ENCODE data around the gene LRRN2.

Gene LRRN2

GRCh38 chr1:204598319-204598969 lies 87.1 kb downstream of the LRRN2 start:
- peak; percentile 21 to 36 for DNase-seq

GRCh38 chr1:204592246-204592948 lies 93.1 kb downstream of the LRRN2 start:
- DNase-seq: no peak

- DNase-seq: no peak
Measured at GRCh38 chr1:204591473-204592090, 94.0 kb downstream of the LRRN2 start.

- no peak for DNase-seq
Measured at GRCh38 chr1:204589409-204590038, 96.0 kb downstream of the LRRN2 start.

GRCh38 chr1:204588826-204589225 lies 96.7 kb downstream of the LRRN2 start:
- no peak for DNase-seq

GRCh38 chr1:204587621-204588020 lies 97.9 kb downstream of the LRRN2 start:
- DNase-seq: no peak

- no peak for DNase-seq
Measured at GRCh38 chr1:204584699-204585372, 100.7 kb downstream of the LRRN2 start.

- no peak for DNase-seq
Measured at GRCh38 chr1:204583909-204584632, 101.5 kb downstream of the LRRN2 start.

- no peak for DNase-seq
Measured at GRCh38 chr1:204581759-204582158, 103.8 kb downstream of the LRRN2 start.

GRCh38 chr1:204580862-204581261 lies 104.7 kb downstream of the LRRN2 start:
- no peak for DNase-seq

- DNase-seq: no peak
Measured at GRCh38 chr1:204579681-204580080, 105.9 kb downstream of the LRRN2 start.

- no peak for DNase-seq
Measured at GRCh38 chr1:204578867-204579664, 106.5 kb downstream of the LRRN2 start.

GRCh38 chr1:204577794-204578478 lies 107.6 kb downstream of the LRRN2 start:
- DNase-seq: no peak

GRCh38 chr1:204576422-204576821 lies 109.1 kb downstream of the LRRN2 start:
- no peak for DNase-seq

GRCh38 chr1:204575221-204576190 lies 110.0 kb downstream of the LRRN2 start:
- DNase-seq: no peak

- DNase-seq: no peak
Measured at GRCh38 chr1:204574865-204575163, 110.7 kb downstream of the LRRN2 start.

- DNase-seq: no peak
Measured at GRCh38 chr1:204574016-204574864, 111.3 kb downstream of the LRRN2 start.

Measured in inflammatory macrophage (primary cell).